GM15510 (cell line): ENCODE measurements around the gene AGTPBP1.

Experiments used
- POLR2A ChIP-seq: IDR thresholded peaks from 3 replicates; pipeline ENCODE4 v1.6.1; 2011; ENCODE audit warnings: borderline replicate concordance; ENCODE audit not compliant: insufficient read length; ENCODE audit errors: extremely low read depth

The AGTPBP1 gene

GRCh38 chr9:85727500-85727899 is 14.3 kb downstream of the AGTPBP1 start:
- TF ChIP-seq POLR2A = no peak

- no peak for TF ChIP-seq POLR2A
Measured at GRCh38 chr9:85726737-85727136, 15.0 kb downstream of the AGTPBP1 start.

DNA sequence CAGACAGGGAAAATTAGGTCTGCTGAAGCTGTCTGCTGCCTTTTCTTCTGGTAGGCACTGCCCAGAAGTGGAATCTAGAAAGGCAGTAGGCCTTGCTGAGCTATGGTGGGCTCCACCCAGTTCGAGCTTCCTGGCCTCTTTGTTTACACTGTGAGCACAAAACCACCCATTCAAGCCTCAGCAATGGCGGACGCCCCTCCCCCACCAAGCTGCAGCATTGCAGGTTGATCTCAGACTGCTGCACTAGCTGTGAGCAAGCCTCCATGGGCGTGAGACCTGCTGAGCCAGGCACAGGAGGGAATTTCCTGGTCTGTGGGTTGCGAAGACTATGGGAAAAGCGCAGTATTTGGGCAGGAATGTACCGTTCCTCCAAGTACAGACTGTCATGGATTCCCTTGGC is 18.5 kb downstream of the AGTPBP1 start:
- TF ChIP-seq POLR2A = no peak

DNA sequence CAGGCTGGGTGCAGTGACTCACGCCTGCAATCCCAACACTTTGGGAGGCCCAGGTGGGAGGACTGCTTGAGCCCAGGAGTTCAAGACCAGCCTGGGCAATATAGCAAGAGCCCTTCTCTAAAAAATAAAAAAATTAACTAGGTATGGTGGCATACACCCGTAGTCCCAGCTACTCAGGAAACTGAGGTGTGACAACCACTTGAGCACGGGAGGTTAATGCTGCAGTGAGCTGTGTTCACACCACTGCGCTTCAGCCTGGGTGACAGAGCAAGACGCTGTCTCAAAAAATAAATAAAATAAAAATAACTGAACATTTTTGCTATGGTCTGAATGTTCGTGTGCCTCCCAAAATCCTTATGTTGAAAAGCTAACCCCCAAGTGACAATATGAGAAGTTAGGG is 24.5 kb downstream of the AGTPBP1 start:
- no peak for TF ChIP-seq POLR2A

DNA sequence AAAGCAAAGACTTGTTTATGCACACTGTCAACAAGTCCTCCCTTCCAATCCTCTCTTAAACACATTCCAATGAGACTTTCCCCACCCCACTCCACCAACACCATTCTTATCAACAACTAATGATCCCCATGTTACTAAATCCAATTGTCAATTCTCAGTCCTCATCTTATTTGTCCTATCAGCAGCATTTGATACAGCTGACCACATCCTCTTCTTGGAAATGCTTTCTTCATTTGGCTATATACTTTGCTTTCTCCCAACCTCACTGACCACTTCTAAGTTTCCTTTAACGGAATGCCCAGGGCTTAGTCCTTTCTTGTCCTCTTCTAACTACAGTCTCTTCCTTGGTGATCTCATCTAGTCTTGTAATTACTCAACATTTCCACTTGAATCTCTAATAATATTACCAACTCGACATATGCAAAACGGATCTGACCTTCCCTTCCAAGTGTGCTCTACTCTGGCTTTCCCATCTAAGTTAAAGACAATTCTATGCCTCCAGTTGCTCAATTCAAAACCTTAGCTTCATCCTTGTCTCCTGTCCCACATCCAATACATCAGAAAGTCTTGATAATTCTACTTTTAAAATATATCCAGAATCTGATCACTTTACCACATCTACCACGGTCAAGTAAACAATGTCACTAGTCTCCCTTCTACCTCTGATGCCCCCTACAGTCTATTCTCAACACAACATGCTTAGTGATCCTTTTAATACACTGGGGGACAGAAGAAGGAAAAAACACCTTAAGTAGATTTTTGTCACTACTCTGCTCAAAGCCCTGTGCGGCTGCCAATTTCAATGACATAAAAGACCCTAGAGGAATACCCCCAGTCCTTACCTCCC is 25.5 kb downstream of the AGTPBP1 start:
- TF ChIP-seq POLR2A = no peak

DNA sequence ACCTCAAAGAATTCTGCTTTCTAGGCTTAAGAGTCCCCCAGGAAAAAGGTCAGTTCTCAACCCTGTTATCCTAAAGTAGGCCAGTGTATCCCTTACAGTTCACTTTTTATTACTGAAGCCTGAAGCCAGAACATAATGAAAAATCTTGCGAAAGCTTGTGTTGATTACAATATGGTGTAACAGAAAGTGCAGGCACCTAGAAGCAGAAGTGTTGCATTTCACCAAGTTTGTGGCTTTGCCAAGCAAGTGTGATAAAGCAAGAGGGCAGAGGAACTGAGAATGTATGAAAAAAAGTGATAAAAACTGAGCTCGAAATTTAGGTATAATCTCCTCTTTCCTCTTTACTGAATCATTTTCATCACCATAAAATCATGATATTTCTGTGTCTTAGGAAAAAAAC is 26.2 kb downstream of the AGTPBP1 start:
- TF ChIP-seq POLR2A = no peak

- TF ChIP-seq POLR2A = no peak
Measured at GRCh38 chr9:85713897-85714296, 27.9 kb downstream of the AGTPBP1 start.

- no peak for TF ChIP-seq POLR2A
Measured at GRCh38 chr9:85704744-85705143, 37.0 kb downstream of the AGTPBP1 start.

GRCh38 chr9:85703398-85703797 is 38.4 kb downstream of the AGTPBP1 start:
- TF ChIP-seq POLR2A = no peak

- no peak for TF ChIP-seq POLR2A
Measured at GRCh38 chr9:85702726-85703289, 38.9 kb downstream of the AGTPBP1 start.

DNA sequence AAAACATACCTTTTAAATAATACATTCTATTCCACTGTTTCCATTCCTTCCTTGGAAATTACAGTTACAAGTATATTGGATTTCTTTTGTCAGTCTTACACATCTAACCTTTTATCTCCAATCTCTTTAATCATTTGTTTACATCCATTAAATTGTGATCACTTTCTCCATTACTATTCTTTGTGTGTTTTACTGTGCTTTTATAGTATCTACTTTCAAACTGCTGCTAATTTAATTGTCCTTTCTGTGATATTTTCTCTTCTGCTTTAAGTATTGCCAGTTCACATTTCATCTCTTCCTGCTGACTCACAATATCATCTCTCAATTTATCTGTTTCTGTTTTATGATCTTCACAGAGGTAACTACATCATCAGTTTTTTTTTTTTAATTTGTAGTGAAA is 39.6 kb downstream of the AGTPBP1 start:
- TF ChIP-seq POLR2A = no peak

DNA sequence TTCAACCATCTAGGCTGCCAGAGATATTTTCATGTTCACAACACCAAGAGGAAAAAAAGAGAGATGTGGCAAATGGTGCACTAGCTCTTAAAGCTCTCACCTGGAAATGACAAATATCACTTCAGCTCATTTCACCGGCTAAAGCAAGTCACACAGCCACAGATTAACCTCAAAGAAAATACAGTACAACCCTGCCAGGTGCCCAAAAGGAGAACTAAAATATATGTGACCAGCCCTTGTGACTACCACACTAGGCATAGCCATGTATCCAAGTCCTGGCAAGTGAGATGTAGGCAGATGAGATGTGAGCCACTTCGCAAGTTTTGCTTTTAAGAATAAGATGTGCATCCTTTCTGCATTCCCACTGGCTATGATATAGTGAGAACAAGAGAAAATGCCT is 41.4 kb downstream of the AGTPBP1 start:
- no peak for TF ChIP-seq POLR2A

GRCh38 chr9:85688361-85688760 is 53.4 kb downstream of the AGTPBP1 start:
- TF ChIP-seq POLR2A = no peak

GRCh38 chr9:85685081-85685480 is 56.7 kb downstream of the AGTPBP1 start:
- no peak for TF ChIP-seq POLR2A

GRCh38 chr9:85676790-85677189 is 65.0 kb downstream of the AGTPBP1 start:
- TF ChIP-seq POLR2A = no peak

- TF ChIP-seq POLR2A = no peak
Measured at GRCh38 chr9:85667374-85667773, 74.4 kb downstream of the AGTPBP1 start.

- no peak for TF ChIP-seq POLR2A
Measured at GRCh38 chr9:85666086-85666485, 75.7 kb downstream of the AGTPBP1 start.

GRCh38 chr9:85662573-85662972 is 79.2 kb downstream of the AGTPBP1 start:
- TF ChIP-seq POLR2A = no peak

DNA sequence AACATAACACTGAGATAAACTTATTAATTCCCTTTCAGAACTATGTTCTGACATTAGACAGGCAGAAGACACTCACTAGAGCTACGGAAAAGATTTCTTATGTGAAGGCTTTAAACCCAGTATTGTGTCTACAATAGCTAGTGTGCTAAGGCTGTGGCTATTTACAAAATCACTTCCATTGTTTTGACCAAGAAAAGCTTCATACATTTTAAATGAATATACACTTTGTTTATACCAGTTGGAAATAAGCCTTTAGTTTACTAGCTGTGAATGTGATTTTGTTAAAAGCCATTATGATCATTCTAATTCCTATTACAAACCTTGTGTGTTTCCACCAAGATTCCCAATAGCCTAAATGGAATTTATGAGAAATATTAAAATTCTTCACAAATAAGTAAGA is 83.0 kb downstream of the AGTPBP1 start:
- TF ChIP-seq POLR2A = no peak
